IMR-90 (cell line): ENCODE measurements around the gene CORO7.
A peak's percentile ranks its signal among the peaks of the same experiment; 100 is the strongest.

Experiments used
- CHD1 ChIP-seq: IDR thresholded peaks from 2 replicates; pipeline ENCODE4 v1.6.1; 2012; ENCODE audit warnings: low read depth, low read length, improper control_type of control experiment
- CTCF ChIP-seq: conservative IDR thresholded peaks from 2 replicates; pipeline ENCODE4 v1.5.1; 2012; ENCODE audit warnings: mild to moderate bottlenecking, low read depth, low read length, improper control_type of control experiment
- MXI1 ChIP-seq: IDR thresholded peaks from 2 replicates; pipeline ENCODE4 v1.6.1; 2012; ENCODE audit warnings: low read depth, mild to moderate bottlenecking, low read length, moderate library complexity, borderline replicate concordance
- RCOR1 ChIP-seq: IDR thresholded peaks from 2 replicates; pipeline ENCODE4 v1.6.1; 2012; ENCODE audit warnings: mild to moderate bottlenecking, low read length, improper control_type of control experiment; ENCODE audit not compliant: insufficient replicate concordance

GRCh38 chr16:4330277-4330874 lies 86.0 kb downstream of the CORO7 start:
- TF ChIP-seq MXI1: no peak
- peak; percentile 96 for TF ChIP-seq CTCF
- no peak for TF ChIP-seq RCOR1
- no peak; the same call in 1 of the 2 replicates for TF ChIP-seq CHD1
